Activated naive CD4-positive, alpha-beta T cell treated with anti-CD3 and anti-CD28 coated beads, Interleukin-2, amount 50 U/mL, for 16 hours (primary cell): Measurements from ENCODE around the gene C3orf20.

Experiments used
- DNase-seq: peaks from one replicate; pipeline ENCODE4 v3.0.0-alpha.2; 2020

C3orf20 gene

GRCh38 chr3:14821151-14821550 lies 146.2 kb downstream of the C3orf20 start:
- DNase-seq = no peak

- DNase-seq = no peak
Measured at GRCh38 chr3:14822134-14822533, 147.2 kb downstream of the C3orf20 start.
